HEK293T (cell line): ENCODE measurements around the gene RNASE11.
"Not testable (repeated sequence)": the region's sequence is repeated elsewhere in the genome, so short reads cannot be mapped to it uniquely, and the experiment has no call there.

ENCODE experiments used
- BHLHE40 ChIP-seq: fragments of 450-650 bp; IDR thresholded peaks from 2 replicates; pipeline ENCODE4 v1.6.1; 2016; ENCODE audit warnings: mild to moderate bottlenecking, moderate library complexity, borderline replicate concordance
- CTBP1 ChIP-seq: fragments of 450-650 bp; IDR thresholded peaks from 2 replicates; pipeline ENCODE4 v1.6.1; 2016; ENCODE audit warnings: borderline replicate concordance
- ELF4 ChIP-seq: fragments of 450-650 bp; IDR thresholded peaks from 2 replicates; pipeline ENCODE4 v1.6.1; 2017; ENCODE audit warnings: antibody characterized with exemption
- FOXM1 ChIP-seq: fragments of 450-650 bp; IDR thresholded peaks from 2 replicates; pipeline ENCODE4 v1.6.1; 2017; ENCODE audit warnings: mild to moderate bottlenecking, borderline replicate concordance
- SUZ12 ChIP-seq: fragments of 450-650 bp; IDR thresholded peaks from 2 replicates; pipeline ENCODE4 v1.6.1; 2016; ENCODE audit warnings: mild to moderate bottlenecking
- TARDBP ChIP-seq: fragments of 450-650 bp; IDR thresholded peaks from 2 replicates; pipeline ENCODE4 v1.6.1; 2016
- TF ChIP-seq, protein P1 (sequence below): fragments of 450-650 bp; IDR thresholded peaks from 2 replicates; pipeline ENCODE4 v1.6.1; 2016

DNA sequence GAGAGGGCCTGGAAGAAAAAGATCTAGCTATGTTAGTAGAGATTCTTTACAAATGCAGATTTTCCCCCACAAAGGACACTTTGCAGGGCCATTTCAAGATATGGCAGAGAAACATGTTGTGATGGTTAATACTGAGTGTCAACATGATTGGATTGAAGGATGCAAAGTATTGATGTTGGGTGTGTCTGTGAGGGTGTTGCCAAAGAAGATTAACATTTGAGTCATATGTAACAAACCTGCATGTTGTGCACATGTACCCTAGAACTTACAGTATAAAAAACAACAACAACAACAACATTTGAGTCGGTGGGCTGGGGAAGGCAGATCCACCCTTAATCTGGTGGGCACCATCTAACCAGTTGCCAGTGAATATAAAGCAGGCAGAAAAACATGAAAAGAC, 20.6 kb downstream of the RNASE11 start:
- not testable (repeated sequence) for TF ChIP-seq SUZ12, ELF4, BHLHE40, TARDBP, CTBP1, FOXM1
- TF ChIP-seq, protein P1, sequence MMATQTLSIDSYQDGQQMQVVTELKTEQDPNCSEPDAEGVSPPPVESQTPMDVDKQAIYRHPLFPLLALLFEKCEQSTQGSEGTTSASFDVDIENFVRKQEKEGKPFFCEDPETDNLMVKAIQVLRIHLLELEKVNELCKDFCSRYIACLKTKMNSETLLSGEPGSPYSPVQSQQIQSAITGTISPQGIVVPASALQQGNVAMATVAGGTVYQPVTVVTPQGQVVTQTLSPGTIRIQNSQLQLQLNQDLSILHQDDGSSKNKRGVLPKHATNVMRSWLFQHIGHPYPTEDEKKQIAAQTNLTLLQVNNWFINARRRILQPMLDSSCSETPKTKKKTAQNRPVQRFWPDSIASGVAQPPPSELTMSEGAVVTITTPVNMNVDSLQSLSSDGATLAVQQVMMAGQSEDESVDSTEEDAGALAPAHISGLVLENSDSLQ, result not testable (repeated sequence)
